HG03432 (cell line): ENCODE results near the gene ZCCHC2.

Source experiments
- ATAC-seq: cut with Tn5 transposase; IDR thresholded peaks from one replicate; pipeline ENCODE4 v1.9.1; 2021; ENCODE audit warnings: mild to moderate bottlenecking, moderate library complexity; ENCODE audit not compliant: unreplicated experiment

The ZCCHC2 gene

DNA sequence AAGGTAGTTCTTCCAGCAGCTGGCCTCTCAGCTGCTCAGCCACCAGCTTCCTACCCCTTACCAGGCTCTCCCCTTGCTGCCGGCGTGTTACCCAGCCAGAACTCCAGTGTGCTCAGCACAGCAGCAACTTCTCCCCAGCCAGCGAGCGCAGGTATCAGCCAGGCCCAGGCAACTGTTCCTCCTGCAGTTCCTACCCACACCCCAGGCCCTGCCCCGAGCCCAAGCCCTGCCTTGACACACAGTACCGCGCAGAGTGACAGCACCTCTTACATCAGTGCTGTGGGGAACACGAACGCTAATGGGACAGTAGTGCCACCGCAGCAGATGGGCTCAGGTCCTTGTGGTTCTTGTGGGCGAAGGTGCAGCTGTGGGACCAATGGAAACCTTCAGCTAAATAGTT lies 52.0 kb downstream of the ZCCHC2 start:
- no peak for ATAC-seq

DNA sequence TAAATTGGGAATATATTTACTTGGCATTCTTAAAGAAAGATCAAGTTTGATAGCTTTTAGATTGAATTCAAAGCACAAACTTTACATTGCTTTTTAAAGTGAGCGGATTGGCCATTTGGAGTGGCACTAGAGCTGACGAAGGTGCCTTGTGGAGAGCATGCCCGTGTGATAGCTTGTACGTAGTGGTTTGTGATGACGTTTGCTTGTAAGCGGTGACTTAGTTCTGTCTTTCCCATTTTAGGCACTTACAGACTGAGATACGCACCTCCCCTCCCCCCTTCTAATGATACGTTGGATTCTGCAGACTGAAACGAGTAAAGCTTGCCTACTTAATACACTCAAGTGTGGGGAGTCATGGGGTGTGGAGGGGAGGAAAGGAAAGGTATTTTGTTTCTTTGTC lies 53.4 kb downstream of the ZCCHC2 start:
- no peak for ATAC-seq

DNA sequence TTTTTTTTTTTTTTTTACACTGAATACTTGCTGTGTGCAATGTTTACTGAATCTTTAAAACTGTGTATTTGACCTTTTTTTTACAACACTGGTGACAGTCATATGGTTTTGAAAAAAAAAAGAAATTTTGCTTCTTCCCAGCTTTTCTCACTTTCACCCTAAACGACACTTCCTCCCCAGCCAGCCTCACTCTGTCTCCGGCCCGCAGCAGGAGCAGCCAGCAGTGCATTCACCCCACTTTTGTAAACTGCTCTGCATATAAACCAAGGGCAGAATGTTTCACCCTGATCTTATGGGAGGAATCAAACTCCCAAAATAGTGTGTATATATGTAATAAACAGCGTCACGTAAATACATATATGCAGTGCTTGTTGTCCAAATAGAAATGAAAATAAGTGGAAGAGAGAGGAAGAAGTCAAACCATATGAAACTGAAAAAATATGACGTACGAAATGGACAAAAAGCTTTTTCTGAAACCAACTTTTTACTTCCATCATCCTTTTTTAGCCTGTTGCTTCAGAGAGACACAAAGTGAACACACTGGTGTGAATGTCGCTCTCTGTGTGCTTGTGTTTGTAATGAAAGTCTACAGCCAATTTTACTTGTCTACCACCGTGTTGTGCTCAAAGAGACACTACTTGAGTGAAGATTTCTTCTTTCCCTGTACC lies 54.2 kb downstream of the ZCCHC2 start:
- ATAC-seq, result peak; percentile 78

DNA sequence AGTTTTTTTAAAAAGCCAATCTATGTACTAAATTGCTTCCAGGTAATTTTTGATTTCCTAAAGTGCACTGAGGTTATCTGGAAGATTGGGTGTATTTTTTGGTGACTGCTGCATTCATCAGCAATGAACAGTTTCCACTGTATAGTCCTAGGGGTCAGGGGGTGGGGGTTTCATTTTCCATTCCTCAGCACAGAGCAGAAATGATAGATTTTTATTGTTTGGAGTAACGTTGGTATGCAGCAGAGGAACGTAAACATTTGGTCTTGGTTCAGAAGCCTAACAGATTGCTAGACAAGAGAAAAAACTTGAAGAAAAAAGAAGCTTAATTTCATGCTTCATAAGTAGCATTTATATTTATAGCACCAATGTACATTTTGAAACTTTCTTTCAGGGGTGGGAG lies 54.9 kb downstream of the ZCCHC2 start:
- ATAC-seq, result no peak

DNA sequence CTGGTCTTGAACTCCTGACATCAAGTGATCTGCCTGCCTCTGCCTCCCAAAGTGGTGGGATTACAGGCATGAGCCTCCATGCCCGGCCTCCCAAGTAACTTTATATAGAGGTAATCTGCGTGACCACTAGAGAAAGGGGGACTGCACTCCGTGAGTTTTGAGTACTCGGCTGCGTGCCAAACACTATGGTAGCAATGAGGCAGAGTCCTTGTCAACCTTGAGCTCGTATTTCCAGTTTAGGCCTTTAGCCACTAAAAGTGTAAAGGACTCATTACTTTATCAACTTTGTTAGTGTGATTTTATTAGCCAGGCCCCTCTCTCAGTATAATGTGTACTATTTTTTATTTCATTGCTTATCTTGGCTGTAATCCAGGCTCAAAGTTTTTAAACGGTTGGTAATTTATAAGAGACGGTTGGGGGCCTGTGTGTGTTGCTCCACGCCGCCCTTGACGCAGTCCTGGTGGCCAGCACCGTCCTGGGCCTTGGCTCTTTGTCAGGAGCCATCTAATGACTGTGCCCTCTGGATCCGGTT lies 56.2 kb downstream of the ZCCHC2 start:
- no peak for ATAC-seq

DNA sequence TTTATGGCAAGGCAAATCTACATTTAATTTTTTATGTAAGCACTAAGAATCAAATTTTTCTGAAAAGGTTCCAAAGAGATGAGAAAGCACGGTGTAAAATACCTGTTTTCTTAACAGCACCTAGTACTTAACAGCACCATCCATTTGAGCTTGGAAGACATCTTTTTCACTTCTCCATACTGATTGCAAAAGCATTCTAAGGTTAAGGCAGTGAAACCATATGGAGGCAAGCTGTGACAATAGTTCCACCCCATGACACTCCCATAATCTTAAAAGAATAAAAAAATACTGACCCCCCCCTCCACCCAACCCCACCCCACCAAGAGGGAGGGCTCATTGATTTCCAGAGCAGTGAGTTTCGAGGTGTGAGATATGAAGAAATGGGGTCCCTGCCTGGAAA lies 60.6 kb downstream of the ZCCHC2 start:
- no peak for ATAC-seq

DNA sequence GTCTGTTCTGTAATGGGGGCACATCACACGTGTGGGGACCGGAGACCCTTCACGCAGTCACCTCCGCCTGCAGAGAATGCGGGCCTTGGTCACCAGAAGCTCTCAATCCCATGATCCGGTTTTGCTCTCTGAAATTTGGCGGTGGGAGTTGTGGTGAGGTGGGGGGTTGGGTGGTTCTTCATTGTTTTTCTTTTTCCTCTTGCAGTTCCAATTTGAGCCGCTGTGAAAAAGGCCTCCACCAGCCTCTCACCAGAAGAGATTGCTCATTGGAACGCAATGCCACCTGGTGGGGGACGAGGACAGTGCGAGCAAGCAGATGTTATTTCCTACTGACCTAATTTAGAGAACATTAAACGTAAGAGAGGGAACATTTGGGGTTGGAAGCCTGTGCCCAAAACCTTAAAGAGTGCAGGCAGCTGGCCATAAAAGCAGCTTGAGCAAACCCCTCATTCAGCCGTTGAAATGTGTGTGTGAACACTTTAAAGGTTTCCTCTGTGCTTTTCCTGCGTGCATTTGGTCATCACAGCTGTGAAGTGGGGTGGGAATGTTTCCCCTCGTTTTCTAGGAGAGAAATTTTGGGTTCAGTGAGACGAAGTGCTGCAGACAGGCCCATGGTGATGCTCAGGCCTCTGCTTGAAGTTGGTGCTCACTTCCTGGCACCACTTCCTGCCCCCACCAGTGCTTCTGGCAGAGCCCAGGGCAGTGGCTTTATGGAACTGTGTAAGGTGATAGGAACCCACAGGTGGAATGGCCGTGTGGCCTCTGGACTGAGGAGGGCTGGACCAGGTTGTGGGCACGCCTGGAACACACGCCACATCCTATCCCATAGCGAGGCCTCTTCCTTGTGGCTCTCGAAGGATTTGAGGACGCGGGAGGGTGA lies 61.7 kb downstream of the ZCCHC2 start:
- peak; percentile 69 for ATAC-seq

DNA sequence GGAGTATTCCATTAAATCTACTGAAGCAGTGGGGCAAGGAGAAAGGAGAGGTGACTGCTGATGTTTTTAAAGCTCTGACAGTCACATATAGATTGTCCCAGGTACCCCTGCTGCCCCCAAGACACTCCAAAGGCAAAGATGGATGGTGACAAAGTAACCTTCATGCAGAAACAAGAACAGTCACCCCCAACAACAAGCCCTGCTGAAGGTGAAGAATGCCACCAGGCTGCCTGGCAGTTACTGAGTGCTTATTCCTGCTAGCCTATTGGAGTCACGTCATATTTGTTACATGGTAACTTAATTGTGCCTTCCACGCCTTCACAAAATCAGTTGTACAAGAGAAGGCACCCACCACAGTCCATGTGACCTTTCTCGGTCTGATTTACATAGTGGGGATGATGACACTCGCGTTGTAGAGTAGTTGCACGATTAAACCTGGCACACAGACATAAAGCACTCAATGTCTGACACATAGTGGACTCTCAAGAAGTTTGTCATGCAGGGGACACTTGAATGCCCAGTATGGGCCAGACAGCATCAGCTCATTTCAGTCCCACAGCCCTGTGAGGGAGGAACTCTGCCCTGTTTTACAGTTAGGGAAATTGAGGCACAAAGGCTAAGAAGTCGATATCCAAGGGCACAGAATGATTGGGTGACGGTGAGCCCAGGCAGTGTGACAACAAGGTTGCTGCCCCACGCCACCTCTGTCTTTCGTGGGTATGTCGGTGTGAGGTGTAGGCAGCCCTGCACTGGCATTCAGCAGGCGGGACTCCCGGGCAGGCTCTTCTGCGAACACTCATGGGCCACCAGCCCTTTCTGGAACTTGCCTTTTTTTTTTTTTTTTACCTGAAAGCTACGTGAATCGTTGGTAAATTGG lies 62.7 kb downstream of the ZCCHC2 start:
- ATAC-seq, result peak; percentile 30

DNA sequence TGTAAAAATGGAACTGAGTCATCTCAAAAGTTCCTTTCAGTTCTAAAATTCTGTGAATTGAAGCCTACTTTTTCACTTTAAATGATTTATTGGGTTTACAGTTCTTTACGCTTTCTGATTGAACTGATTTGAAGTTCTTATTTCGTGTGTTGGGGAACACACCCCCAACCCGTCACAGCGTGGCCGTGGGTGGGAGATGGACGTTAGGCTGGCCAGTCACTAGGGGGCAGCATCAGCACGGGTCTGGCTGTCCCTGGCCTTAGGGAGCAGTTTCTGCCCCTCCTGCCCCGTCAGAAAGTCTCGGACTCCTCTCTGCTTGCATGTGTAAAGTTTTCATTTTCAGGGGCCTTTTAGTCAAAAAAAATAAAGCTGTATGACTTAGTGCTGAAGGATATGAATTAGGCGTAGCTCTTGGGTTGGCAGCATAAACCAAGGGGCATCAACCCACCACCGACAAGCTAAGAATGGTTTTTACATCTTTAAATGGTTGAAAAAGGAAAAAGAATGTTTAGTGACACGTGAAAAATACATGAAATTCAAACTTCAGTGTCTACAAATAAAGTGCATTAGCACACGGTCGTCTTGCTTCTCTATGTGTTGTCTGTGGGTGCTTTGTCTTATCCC lies 63.4 kb downstream of the ZCCHC2 start:
- ATAC-seq, result peak; percentile 81

DNA sequence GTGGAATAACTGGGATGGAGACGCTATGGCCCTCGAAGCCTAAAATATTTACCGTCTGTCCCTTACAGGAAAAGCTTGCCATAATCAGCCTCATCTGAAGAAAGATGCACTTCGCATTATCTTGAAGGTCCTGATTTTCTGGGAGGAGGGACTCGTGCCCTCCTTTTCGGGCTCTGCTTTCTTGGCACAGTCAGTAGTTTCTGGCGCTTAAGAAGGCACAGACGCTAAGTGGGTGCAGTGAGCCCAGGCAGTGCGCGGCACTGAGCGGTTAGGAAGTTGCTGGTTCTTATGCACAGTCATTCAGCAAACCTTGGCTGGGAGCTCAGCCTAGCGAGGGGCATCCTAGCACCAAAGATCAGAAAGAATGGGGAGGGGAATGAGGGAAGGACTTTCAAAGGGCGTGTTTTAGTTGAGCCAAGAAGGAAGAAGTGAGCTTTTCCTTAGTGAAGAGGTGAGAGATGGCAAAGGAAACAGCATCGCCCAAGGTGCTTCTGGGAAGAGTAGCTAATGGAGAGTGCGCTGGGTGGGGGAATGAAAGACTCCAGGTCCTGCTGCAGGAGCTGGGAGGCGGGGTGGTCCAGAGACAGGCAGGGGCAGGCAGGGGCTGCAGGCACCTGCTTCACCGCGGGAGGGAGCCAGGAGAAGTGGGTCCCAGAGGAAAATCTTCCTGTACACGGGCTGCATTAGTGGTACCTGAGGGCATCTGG lies 64.1 kb downstream of the ZCCHC2 start:
- ATAC-seq, result no peak

DNA sequence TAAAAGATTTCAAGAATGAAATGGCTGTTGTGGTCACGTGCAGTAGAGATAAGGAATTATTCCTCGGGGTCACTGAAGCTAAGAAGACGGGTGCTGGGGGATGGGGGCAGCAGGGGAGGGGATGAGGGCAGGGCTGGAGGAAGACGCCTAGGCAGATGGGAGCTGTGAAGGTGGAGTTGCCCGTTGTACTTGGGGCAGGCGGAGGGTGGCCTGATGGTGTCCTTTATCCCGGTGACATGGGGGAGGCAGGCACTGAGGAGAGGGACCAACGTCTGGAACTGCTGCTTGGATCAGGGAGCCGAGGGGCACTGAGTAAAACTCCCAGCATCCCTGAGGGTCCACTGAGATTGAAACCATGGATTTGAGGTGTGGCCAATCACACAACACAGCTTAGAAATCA lies 64.9 kb downstream of the ZCCHC2 start:
- ATAC-seq, result no peak

DNA sequence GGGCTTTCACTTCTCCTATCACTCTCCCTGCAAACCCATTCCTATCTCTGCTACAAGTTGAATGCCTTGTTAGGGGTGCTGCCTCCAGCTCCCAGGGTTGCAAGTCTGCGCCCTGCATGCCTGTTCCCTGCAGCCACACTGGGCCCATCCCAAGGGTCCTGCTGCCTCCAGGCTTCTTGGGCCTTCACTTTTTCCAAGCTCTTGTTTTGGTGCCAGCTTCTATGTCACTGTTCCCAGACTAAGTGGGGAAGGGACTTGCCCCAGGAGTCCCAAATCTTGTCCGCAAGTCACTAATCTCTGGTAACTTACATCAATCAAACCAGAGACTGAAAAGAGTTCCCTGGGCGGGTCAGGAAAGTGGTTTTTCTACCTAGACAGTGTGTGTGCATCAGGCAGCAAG lies 65.4 kb downstream of the ZCCHC2 start:
- no peak for ATAC-seq

DNA sequence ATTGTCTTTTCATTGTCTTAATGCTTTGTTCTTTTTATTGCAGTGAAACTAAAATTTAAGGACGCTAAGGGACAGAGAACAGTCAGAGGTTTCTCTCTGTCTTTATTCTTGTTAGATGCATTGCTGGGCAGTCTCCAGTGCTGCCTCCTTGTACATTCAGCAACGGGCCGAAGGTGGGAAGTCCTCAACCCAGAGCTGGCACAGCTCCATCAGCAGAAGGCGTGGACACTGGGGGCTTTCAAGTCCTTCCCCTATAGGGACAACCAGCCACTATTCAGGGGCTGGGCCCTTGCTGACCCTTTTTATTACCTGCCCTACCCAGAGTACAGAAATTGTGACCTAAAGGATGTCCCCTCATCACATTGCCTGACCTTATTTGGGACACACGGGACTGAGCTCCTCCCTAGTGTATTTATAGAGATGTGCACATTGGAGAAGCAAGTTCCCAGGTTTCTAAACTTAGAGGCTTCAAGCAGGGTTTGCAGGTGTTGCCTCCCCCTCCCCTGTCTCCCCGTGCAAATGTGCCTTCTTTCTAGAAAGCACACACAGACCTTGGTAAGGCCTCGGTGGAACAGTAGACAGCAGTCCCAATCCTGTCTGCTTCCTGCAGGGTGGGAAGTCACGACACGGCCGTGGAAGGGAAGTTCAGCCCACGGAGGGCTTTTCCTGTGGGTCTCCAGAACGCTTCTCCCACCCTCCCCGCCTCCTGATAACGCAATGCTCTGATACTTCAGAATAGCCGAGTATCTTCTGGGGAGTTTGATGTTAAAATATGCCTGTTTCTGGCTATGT lies 68.2 kb downstream of the ZCCHC2 start:
- ATAC-seq, result no peak

DNA sequence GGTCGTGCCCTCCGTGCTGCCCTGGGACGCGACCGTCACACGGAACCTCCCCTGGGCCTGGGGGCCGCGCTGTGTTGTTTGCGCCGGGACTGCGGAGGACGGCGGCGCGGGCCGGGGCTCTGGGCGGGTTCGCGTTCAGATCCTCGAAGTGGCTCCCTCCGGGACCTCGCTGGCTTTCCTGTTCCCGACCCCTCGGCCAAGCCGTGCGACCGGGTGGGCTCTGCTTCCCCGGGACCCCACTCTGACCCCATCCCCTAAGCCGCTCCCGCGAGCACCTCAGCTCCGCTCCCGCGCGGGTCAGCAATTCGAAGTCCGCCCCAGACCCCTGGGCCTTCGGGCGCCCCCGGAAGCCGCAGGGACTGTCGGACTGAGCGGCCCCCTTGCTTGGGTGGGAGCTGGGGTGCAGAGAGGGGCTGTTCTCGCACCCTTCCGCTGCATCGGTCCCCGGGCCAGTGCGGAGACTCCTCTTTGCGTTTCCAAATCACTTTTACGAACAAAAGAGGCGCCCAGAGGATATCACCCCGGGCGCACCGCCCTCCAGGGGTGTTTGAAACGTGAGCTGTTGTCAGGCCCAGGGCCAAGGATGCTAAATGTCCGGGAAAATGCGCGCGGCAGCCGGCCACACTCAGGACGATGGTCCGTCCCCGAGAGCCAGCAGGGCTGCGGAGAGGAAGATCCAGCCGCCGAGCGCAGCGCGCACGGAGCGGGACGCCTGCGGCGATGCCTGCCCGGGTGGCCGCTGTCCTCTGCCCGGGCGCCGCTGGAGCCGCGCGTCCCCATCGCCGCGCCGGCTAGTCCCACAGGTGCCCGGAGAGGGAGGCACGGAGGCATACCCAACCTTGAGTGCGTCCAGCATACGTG lies 73.5 kb downstream of the ZCCHC2 start:
- no peak for ATAC-seq

DNA sequence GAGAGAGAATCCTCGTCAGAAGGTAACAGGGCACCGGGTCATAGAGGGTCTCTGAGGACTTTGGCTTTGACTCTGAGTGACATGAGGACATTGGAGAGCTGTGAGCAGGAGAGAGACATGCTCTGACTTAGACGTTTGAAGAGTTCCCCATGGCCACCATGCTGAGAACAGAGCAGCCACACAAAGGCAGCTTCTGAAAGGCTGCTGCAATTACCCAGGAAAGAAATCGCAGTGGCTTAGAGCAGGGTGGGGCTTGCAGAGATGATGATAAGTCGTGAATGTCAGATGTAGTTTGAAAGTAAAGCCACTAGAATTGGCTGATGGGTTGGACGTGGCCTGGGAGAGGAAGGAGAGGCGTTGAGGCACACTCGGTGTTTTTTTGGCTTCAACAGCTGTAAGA lies 79.0 kb downstream of the ZCCHC2 start:
- ATAC-seq, result no peak

DNA sequence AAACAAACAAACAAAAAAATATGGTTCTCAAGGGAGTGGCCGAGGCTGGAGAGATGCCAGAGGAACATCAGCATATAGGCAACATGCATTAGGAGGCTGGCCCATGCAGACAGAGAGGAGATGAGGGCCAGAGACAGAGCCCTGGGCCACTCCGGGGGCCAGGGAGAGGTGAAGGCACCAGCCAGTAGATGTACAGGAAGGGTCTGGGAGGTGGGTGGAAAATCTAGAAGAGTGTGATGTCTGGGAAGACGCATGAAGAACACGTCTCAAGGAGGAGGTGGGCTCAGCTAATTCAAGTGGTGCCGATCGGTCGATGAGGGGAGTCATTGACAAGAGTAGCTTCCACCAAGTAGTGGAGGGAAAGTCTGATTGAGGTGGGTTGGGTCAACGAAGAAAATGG lies 79.9 kb downstream of the ZCCHC2 start:
- ATAC-seq, result no peak

DNA sequence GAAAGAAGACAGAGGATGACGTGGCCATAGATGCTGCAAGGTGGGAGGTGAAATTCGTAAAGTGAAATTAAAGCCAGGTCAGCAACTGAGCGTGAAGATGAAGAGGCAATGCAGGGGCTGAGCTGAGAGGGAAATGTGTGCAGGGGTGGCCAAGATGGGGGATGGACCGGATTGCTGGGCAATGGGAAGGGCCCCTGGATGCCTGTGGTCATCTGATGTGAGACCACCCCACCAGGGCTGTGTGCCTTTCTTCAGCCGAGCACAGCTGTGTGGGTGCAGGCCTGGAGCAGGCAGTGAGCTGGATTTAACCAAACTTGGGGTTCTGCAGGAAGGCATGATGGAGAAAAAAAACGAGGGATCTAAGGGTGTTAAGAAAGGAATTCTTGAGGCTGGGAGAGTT lies 80.4 kb downstream of the ZCCHC2 start:
- ATAC-seq, result no peak

DNA sequence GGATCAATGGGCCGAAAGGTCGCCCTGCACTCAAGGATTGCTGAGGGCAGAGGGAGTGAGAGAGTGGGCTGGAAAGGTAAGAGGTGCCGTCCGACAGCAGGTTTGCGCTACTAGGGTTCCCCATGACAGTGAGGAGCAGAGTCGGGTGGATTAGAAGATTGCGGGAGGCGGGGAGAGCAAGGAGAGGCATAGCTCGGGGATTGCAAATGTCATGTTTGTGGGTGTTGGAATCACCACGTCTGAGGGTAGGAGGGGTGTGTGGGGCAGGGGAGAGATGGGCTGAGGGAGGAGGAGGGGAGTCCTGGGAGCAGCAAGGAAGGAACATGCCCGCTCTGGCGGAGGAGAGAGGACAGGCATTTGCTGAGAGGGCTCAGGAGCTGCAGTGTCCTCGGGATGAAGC lies 81.2 kb downstream of the ZCCHC2 start:
- ATAC-seq, result no peak
